Peyer's patch (tissue), 4 donors: Measurements from ENCODE around the gene STAM.

Experiments
- POLR2A ChIP-seq, 2 donors: fragments of 450-650 bp; IDR thresholded peaks; one replicate each; pipeline ENCODE4 v1.5.1; 2017; ENCODE audit warnings: antibody characterized with exemption in 2 of 2, mild to moderate bottlenecking in 2 of 2, moderate library complexity in 2 of 2
- TF ChIP-seq, protein P1 (sequence below), 6 experiments: fragments of 450-650 bp in 4 of 6; fragments of 200-600 bp in 2 of 6; sonication (generic) in 1 of 6; IDR thresholded peaks; one replicate each; pipeline ENCODE4 v1.5.1; 2017 to 2019; ENCODE audit warnings: antibody characterized with exemption in 6 of 6, mild to moderate bottlenecking in 3 of 6, moderate library complexity in 1 of 6

DNA sequence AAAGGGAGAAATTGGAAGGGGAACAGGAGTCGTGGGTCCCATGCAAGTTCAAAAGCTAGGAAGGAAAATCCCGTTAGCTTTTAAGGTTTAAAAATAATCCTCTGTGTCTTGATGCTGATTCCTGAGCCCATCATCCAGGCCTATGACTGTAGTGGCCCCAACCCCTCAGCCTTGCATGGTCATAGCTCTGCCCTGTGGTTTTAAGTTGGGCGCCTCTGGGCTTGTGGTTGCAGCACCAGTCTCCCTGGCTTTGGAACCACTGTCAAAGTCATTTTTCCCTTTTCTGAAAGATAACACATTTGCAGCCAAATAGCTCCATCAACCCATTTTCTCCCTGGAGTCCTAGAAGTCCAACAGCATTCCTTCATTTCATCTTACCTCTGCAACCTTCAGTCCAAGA lies 121.7 kb downstream of the STAM start:
- TF ChIP-seq, protein P1, sequence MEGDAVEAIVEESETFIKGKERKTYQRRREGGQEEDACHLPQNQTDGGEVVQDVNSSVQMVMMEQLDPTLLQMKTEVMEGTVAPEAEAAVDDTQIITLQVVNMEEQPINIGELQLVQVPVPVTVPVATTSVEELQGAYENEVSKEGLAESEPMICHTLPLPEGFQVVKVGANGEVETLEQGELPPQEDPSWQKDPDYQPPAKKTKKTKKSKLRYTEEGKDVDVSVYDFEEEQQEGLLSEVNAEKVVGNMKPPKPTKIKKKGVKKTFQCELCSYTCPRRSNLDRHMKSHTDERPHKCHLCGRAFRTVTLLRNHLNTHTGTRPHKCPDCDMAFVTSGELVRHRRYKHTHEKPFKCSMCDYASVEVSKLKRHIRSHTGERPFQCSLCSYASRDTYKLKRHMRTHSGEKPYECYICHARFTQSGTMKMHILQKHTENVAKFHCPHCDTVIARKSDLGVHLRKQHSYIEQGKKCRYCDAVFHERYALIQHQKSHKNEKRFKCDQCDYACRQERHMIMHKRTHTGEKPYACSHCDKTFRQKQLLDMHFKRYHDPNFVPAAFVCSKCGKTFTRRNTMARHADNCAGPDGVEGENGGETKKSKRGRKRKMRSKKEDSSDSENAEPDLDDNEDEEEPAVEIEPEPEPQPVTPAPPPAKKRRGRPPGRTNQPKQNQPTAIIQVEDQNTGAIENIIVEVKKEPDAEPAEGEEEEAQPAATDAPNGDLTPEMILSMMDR (IDR thresholded peaks at IDR 0.05), result no peak
- TF ChIP-seq POLR2A (IDR thresholded peaks at IDR 0.05), result no peak
